Measurements from ENCODE around the gene PAM16.

The PAM16 gene

DNA sequence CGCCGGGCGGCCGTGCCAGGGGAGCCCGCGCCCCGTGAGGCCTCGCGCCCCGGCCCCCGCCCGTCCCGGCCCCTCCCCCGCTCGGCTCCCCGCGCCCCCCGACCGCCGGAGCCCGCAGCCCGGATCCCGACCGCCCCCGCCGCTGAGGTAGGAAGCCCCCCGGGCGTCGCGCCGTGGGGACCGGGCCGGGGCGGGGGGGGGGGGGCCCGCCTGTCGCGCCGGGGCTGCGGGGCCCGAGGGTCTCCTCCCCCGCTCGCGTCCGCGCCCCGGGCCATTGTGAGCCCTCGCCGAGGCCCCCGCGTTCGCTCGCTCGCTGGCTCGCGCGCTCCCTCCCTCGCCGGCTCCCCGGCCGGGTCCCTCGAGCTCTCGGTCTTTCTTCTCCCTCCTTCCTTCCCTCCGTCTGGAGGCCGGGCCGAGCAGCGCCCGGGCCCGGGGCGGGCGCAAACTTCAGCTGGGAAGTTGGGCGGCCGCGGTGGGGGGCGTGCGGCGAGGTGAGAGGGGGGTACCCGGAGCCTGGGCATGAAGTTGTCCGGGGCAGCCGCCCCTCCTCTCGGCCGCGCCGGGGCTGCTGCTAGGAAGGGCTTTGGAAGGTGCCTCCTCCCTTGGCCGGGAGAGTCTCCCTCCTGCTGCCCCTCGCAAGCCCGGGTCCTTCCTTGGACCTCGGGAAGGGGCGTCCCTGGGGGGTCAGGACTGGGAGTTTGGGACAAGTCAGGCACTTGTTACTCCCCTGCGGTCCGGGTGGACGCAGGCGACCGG is 34.8 kb downstream of the PAM16 start:
- peaks cover 49% of the 10 kb centered on the region for H3K79me2 ChIP-seq (ENCODE audit: control insufficient read depth, insufficient read depth, low read length, unreplicated experiment)
- peaks cover 42% of the 10 kb centered on the region for H3K4me1 ChIP-seq (ENCODE audit: control insufficient read depth, insufficient read depth, low read length, unreplicated experiment)
- no peak overlapping the region for H2AFZ ChIP-seq (ENCODE audit: low read length, unreplicated experiment)
- H3K27me3 ChIP-seq (ENCODE audit: insufficient read depth, low read length) = no peaks in the 10 kb centered on the region
- H3K27ac ChIP-seq (ENCODE audit: low read depth, low read length) = peak overlapping the region; percentile 7; the same call in 1 of the 2 replicates
- H3K4me3 ChIP-seq (ENCODE audit: low read depth, low read length) = peak overlapping the region; percentile 85
- no peaks in the 10 kb centered on the region for H3K36me3 ChIP-seq (ENCODE audit: insufficient read depth, low read length)

- peak within 1 kb of the TSS; percentile 85 for H3K4me3 ChIP-seq (ENCODE audit: low read depth, low read length)
- peaks cover 34% of the 10 kb centered on the region for H3K4me1 ChIP-seq (ENCODE audit: control insufficient read depth, insufficient read depth, low read length, unreplicated experiment)
- H3K27ac ChIP-seq (ENCODE audit: low read depth, low read length) = peak within 1 kb of the TSS; percentile 73
- H3K27me3 ChIP-seq (ENCODE audit: insufficient read depth, low read length) = no peaks in the 10 kb centered on the region
- H3K36me3 ChIP-seq (ENCODE audit: insufficient read depth, low read length) = no peaks in the 10 kb centered on the region
- peaks cover 40% of the 10 kb centered on the region for H3K79me2 ChIP-seq (ENCODE audit: control insufficient read depth, insufficient read depth, low read length, unreplicated experiment)
- peak within 1 kb of the TSS; percentile 70 for H2AFZ ChIP-seq (ENCODE audit: low read length, unreplicated experiment)
Measured at GRCh38 chr16:4315186-4316107, 35.7 kb downstream of the PAM16 start, which contains the start of gene GLIS2. GLIS2 (plus strand) TSS chr16:4316067; CDS start chr16:4332281, 16,214 bp downstream.

DNA sequence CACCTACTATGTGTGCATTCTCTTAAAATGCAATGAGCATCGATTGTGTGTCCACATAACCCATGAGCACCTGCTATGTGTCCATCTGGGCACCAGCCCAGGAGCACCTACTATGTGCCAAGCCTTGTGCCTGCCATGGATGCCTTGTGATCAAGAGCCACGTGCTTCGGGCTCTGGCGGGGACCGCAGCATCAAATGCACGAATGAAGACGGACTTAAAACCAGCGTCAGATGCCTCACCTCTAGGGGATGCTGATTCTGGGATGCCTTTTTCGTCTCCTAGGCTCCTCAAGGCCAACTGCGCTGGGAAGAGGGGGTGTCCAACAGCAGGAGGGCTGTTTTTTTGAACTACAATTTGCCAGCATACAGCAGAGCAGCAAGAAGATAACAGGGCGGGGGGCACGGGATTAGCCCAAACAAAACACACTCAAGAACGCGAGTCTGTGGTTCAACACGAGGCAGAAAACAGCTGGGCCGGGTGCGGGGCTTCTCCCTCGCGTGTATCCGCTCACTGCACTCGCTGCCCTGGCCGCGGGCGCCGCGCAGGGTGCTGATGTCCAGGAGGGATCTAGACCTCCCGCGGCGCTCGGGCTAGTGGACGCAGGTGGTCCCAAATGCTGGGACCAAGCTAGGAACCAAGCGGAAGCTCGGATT is 36.5 kb downstream of the PAM16 start:
- no peaks in the 10 kb centered on the region for H3K27me3 ChIP-seq (ENCODE audit: insufficient read depth, low read length)
- H2AFZ ChIP-seq (ENCODE audit: low read length, unreplicated experiment) = peak overlapping the region; percentile 70
- H3K27ac ChIP-seq (ENCODE audit: low read depth, low read length) = peak overlapping the region; percentile 73
- no peaks in the 10 kb centered on the region for H3K36me3 ChIP-seq (ENCODE audit: insufficient read depth, low read length)
- H3K4me1 ChIP-seq (ENCODE audit: control insufficient read depth, insufficient read depth, low read length, unreplicated experiment) = peaks cover 26% of the 10 kb centered on the region
- peaks cover 32% of the 10 kb centered on the region for H3K79me2 ChIP-seq (ENCODE audit: control insufficient read depth, insufficient read depth, low read length, unreplicated experiment)
- H3K4me3 ChIP-seq (ENCODE audit: low read depth, low read length) = peak overlapping the region; percentile 82

DNA sequence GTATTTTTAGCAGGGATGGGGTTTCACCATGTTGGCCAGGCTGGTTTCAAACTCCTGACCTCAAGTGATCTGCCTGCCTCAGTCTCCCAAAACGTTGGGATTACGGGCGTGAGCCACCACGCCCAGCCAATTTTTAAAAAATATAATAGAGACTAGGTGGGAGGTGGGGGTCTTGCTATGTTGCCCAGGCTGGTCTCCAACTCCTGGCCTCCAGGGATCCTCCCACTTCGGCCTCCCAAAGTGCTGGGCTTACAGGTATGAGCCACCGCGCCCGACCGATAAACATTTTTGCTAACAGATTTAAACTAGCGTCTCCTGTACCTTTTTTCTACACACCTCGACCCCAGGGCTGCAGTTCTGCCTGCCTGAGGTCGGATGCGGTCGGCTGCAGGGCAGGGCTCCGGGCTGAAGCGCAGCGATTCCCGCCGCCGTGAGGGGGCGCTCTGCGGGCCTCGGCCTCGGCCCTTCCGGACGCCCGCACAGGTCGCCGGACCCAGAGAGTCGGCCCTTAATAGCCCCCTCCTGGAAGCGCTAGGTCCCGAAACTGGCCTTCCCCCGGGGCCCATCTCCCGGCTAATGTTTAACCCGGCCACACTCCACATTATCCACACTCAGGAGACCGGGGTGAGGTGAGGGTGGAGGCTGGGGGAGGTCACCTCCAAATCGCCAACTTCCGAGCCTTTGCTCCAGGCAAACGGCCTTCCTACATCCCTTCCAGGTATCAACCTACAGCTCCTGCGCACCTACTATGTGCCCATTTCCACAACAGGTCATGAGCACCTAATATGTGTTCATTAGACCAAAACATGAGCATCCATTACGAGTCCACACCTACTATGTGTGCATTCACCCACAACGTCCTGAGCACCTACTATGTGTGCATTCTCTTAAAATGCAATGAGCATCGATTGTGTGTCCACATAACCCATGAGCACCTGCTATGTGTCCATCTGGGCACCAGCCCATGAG is 37.3 kb downstream of the PAM16 start:
- peaks cover 18% of the 10 kb centered on the region for H3K4me1 ChIP-seq (ENCODE audit: control insufficient read depth, insufficient read depth, low read length, unreplicated experiment)
- H3K79me2 ChIP-seq (ENCODE audit: control insufficient read depth, insufficient read depth, low read length, unreplicated experiment) = peaks cover 24% of the 10 kb centered on the region
- no peaks in the 10 kb centered on the region for H3K27me3 ChIP-seq (ENCODE audit: insufficient read depth, low read length)
- H3K27ac ChIP-seq (ENCODE audit: low read depth, low read length) = no peak overlapping the region
- H2AFZ ChIP-seq (ENCODE audit: low read length, unreplicated experiment) = no peak overlapping the region
- no peaks in the 10 kb centered on the region for H3K36me3 ChIP-seq (ENCODE audit: insufficient read depth, low read length)
- peak overlapping the region; percentile 82 for H3K4me3 ChIP-seq (ENCODE audit: low read depth, low read length)

- H2AFZ ChIP-seq (ENCODE audit: low read length, unreplicated experiment) = no peak overlapping the region
- H3K4me3 ChIP-seq (ENCODE audit: low read depth, low read length) = no peak overlapping the region
- H3K27me3 ChIP-seq (ENCODE audit: insufficient read depth, low read length) = no peaks in the 10 kb centered on the region
- H3K79me2 ChIP-seq (ENCODE audit: control insufficient read depth, insufficient read depth, low read length, unreplicated experiment) = peaks cover 13% of the 10 kb centered on the region
- peaks cover 5% of the 10 kb centered on the region; the same call in 1 of the 2 replicates for H3K36me3 ChIP-seq (ENCODE audit: insufficient read depth, low read length)
- peaks cover 6% of the 10 kb centered on the region for H3K4me1 ChIP-seq (ENCODE audit: control insufficient read depth, insufficient read depth, low read length, unreplicated experiment)
- H3K27ac ChIP-seq (ENCODE audit: low read depth, low read length) = no peak overlapping the region
Measured at GRCh38 chr16:4309833-4310266, 41.3 kb downstream of the PAM16 start.

GRCh38 chr16:4309102-4309832 is 41.9 kb downstream of the PAM16 start:
- peaks cover 6% of the 10 kb centered on the region for H3K4me1 ChIP-seq (ENCODE audit: control insufficient read depth, insufficient read depth, low read length, unreplicated experiment)
- H3K4me3 ChIP-seq (ENCODE audit: low read depth, low read length) = no peak overlapping the region
- peaks cover 13% of the 10 kb centered on the region for H3K79me2 ChIP-seq (ENCODE audit: control insufficient read depth, insufficient read depth, low read length, unreplicated experiment)
- H3K27ac ChIP-seq (ENCODE audit: low read depth, low read length) = no peak overlapping the region
- H2AFZ ChIP-seq (ENCODE audit: low read length, unreplicated experiment) = no peak overlapping the region
- H3K27me3 ChIP-seq (ENCODE audit: insufficient read depth, low read length) = no peaks in the 10 kb centered on the region
- peaks cover 5% of the 10 kb centered on the region; the same call in 1 of the 2 replicates for H3K36me3 ChIP-seq (ENCODE audit: insufficient read depth, low read length)

DNA sequence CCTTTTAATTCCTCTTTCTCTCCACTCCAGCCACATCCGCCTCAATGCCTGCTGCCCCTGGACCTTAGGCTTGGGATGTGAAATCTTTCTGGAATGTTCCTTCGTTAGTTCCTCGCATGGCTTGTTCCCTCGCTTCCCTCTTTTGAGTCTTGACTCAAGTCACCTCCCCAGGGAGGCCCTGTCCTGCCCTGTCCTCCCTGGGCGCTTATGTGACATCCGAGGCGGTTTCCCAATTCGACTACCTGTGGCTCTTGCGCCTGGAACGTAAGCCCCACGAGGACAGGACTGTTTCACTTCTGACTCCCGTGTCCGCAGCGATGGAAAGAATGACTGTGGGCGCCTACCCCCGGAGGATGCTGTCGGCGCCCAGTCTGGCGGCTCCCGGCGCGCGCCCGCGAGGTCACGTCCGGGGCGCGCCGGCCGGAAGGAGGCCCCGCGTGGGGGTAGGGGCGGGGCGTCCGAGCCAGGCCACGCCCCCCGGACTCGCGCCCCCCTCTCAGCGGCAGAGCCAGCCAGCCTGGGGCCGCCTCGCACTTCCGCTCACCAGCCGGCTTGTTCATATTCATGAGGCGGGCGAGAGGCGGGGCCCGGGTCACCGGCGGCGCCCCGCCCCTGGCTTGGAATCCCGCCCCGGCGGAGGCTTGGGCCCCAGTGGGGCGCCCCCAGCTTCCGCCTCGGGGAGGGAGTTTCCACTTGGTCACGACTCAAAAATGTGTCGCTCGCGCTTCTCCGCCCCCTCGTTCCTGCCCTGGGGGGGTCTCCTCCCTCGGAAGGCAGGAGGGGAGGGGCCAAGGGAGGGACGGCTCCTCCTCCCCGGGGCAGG is 43.7 kb downstream of the PAM16 start:
- H3K79me2 ChIP-seq (ENCODE audit: control insufficient read depth, insufficient read depth, low read length, unreplicated experiment) = peaks cover 13% of the 10 kb centered on the region
- H3K36me3 ChIP-seq (ENCODE audit: insufficient read depth, low read length) = peaks cover 5% of the 10 kb centered on the region; the same call in 1 of the 2 replicates
- peak overlapping the region; percentile 39 for H2AFZ ChIP-seq (ENCODE audit: low read length, unreplicated experiment)
- peaks cover 6% of the 10 kb centered on the region for H3K4me1 ChIP-seq (ENCODE audit: control insufficient read depth, insufficient read depth, low read length, unreplicated experiment)
- H3K27ac ChIP-seq (ENCODE audit: low read depth, low read length) = peak overlapping the region; percentile 67
- no peaks in the 10 kb centered on the region for H3K27me3 ChIP-seq (ENCODE audit: insufficient read depth, low read length)
- H3K4me3 ChIP-seq (ENCODE audit: low read depth, low read length) = peak overlapping the region; percentile 81

DNA sequence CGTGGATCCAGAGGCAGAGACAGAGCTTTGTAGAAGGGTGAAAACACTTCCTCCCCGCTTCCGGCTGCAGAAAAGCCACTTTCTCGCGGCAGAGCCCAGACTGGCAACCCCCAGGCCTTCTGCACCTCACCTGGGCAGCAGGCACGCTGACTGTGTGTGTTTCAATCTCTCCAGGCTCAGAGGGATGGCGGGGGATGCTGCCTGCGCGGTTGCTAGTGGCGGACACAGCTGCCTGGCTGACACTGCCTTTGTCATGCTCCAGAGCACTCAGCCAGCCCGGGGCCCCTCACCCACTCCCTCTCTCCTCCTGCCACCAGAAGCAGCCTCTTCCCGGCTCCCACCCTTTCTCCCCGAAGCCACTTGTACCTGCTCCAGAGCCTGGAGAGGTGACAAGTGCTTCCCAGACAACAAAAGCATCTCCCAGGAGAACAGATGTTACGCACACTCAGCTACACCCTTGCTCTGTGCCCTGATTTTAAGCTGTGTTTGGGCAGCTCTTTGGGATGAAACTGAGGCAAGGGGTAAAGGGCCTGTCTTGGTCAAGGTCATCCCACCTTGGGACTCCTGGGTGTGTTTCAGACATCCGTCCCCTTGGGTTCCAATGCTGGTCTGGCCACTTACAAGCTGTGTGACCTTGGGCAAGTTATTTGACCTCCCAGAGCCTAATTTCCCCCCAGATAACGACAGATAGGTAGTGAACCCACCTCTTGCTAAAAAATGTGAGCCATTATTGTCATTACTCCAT is 44.5 kb downstream of the PAM16 start:
- Histone ChIP-seq H3K36me3 (ENCODE audit: insufficient read depth, low read length) (peaks cover 5% of the 10 kb centered on the region; the same call in 1 of the 2 replicates), H3K79me2 (ENCODE audit: control insufficient read depth, insufficient read depth, low read length, unreplicated experiment) (peaks cover 13% of the 10 kb centered on the region), H3K27ac (ENCODE audit: low read depth, low read length) (peak overlapping the region; percentile 67), H3K27me3 (ENCODE audit: insufficient read depth, low read length) (no peaks in the 10 kb centered on the region), H3K4me1 (ENCODE audit: control insufficient read depth, insufficient read depth, low read length, unreplicated experiment) (peaks cover 6% of the 10 kb centered on the region), H2AFZ (ENCODE audit: low read length, unreplicated experiment) (peak overlapping the region; percentile 34), H3K4me3 (ENCODE audit: low read depth, low read length) (peak overlapping the region; percentile 81)
